GM18951 (cell line): ENCODE data around the gene TP53AIP1.
"Not testable (repeated sequence)": the region's sequence is repeated elsewhere in the genome, so short reads cannot be mapped to it uniquely, and the experiment has no call there.

Experiments
- POLR2A ChIP-seq: IDR thresholded peaks from 4 replicates; pipeline ENCODE4 v1.6.1; 2011; ENCODE audit warnings: mild to moderate bottlenecking; ENCODE audit not compliant: insufficient read length, insufficient read depth; ENCODE audit errors: extremely low read depth
- in situ Hi-C: fragments of 300-500 bp; cut with MboI; formaldehyde crosslinking; loops from one replicate; pipeline ENCODE4 v1.12.0; 2022; ENCODE audit warnings: low sequenced_read_pairs, mixed read lengths, inconsistent platforms; ENCODE audit not compliant: unreplicated experiment

Gene TP53AIP1

GRCh38 chr11:128927108-128927461 lies 15.6 kb downstream of the TP53AIP1 start:
- TF ChIP-seq POLR2A, result no peak
- in situ Hi-C loops, result no loop called here

- TF ChIP-seq POLR2A, result no peak
Measured at GRCh38 chr11:128926437-128927107, 16.1 kb downstream of the TP53AIP1 start.

GRCh38 chr11:128926000-128926399 lies 16.7 kb downstream of the TP53AIP1 start:
- TF ChIP-seq POLR2A, result no peak
- in situ Hi-C loops, result no loop called here

More at GRCh38 chr11:128926437-128927107, 16.1 kb downstream of the TP53AIP1 start:
- in situ Hi-C loops, result no loop called here

- TF ChIP-seq POLR2A, result no peak
- in situ Hi-C loops, result no loop called here
Measured at GRCh38 chr11:128925250-128925600, 17.4 kb downstream of the TP53AIP1 start.

GRCh38 chr11:128924510-128925249 lies 18.0 kb downstream of the TP53AIP1 start:
- in situ Hi-C loops, result no loop called here
- no peak for TF ChIP-seq POLR2A

GRCh38 chr11:128924104-128924503 lies 18.6 kb downstream of the TP53AIP1 start:
- in situ Hi-C loops, result no loop called here
- TF ChIP-seq POLR2A, result no peak

- in situ Hi-C loops, result no loop called here
- TF ChIP-seq POLR2A, result no peak
Measured at GRCh38 chr11:128921793-128922192, 20.9 kb downstream of the TP53AIP1 start.

GRCh38 chr11:128920666-128921065 lies 22.0 kb downstream of the TP53AIP1 start:
- no peak for TF ChIP-seq POLR2A
- in situ Hi-C loops, result no loop called here

- in situ Hi-C loops, result not testable (repeated sequence)
Measured at GRCh38 chr11:128919635-128920034, 23.0 kb downstream of the TP53AIP1 start.

GRCh38 chr11:128919216-128919615 lies 23.5 kb downstream of the TP53AIP1 start:
- in situ Hi-C loops, result no loop called here
- no peak for TF ChIP-seq POLR2A

- TF ChIP-seq POLR2A, result no peak
- in situ Hi-C loops, result no loop called here
Measured at GRCh38 chr11:128917144-128917724, 25.4 kb downstream of the TP53AIP1 start.

- TF ChIP-seq POLR2A, result no peak
- in situ Hi-C loops, result no loop called here
Measured at GRCh38 chr11:128916681-128917080, 26.0 kb downstream of the TP53AIP1 start.

GRCh38 chr11:128916037-128916572 lies 26.6 kb downstream of the TP53AIP1 start:
- in situ Hi-C loops, result no loop called here
- no peak for TF ChIP-seq POLR2A

GRCh38 chr11:128915149-128915521 lies 27.5 kb downstream of the TP53AIP1 start:
- in situ Hi-C loops, result no loop called here
- no peak for TF ChIP-seq POLR2A
